Psoas muscle (tissue), 8 donors: ENCODE results near the gene ESR2. TPM values are rescaled to one million over a fixed set of nuclear protein-coding genes. Genes with fewer than 3 reads are reported as not detected.

Experiments
- ATAC-seq, 4 donors: fragments of 200-7000 bp; cut with Tn5 transposase; one replicate each; pipeline ENCODE4 v1.9.1; 2020; ENCODE audit warnings: moderate library complexity in 3 of 4, mild to moderate bottlenecking in 2 of 4
- DNase-seq, 2 donors: peaks; one replicate each; pipeline ENCODE4 v3.0.0-alpha.2; 2020
- H3K27ac ChIP-seq: fragments of 200-600 bp; one replicate; pipeline ENCODE4 v1.8.0; 2022
- H3K27me3 ChIP-seq, 3 donors: fragments of 200-600 bp in 1 of 3; one replicate each; pipeline versions ENCODE4 v1.6.1 to v1.8.0; 2013 to 2022; ENCODE audit warnings: low read length in 2 of 3, mild to moderate bottlenecking in 2 of 3, moderate library complexity in 1 of 3; ENCODE audit not compliant: insufficient read depth in 3 of 3
- H3K36me3 ChIP-seq, 2 donors: fragments of 200-600 bp in 1 of 2; one replicate each; pipeline versions ENCODE4 v1.6.1 to v1.8.0; 2013 to 2022; ENCODE audit warnings: low read depth in 1 of 2, mild to moderate bottlenecking in 1 of 2, moderate library complexity in 1 of 2; ENCODE audit not compliant: insufficient read depth in 1 of 2
- H3K4me1 ChIP-seq: fragments of 200-600 bp; one replicate; pipeline ENCODE4 v1.8.0; 2022
- H3K4me3 ChIP-seq: fragments of 200-600 bp; one replicate; pipeline ENCODE4 v1.8.0; 2022; ENCODE audit warnings: mild to moderate bottlenecking
- H3K9me3 ChIP-seq: fragments of 200-600 bp; one replicate; pipeline ENCODE4 v1.8.0; 2022
- CTCF ChIP-seq: fragments of 200-600 bp; IDR thresholded peaks from one replicate; pipeline ENCODE4 v1.8.0; 2022; ENCODE audit warnings: antibody characterized with exemption
- WGBS, 3 donors: extraction: QIAGEN DNeasy Blood & Tissue Kit; methylation state at CpG; one replicate each; pipeline versions ENCODE4 v1.1.6 to v1.1.7; 2013; 5-methylcytosine and 5-hydroxymethylcytosine counted together
- intact Hi-C, 2 donors: fragments of 100-400 bp; cut with DNase I; formaldehyde crosslinking; loops; one replicate each; pipeline versions ENCODE4 v1.11.0 to v1.14.2; 2022
- polyA plus RNA-seq, 3 donors: library from polyadenylated mRNA; stranded (reverse); fragments of 200-250 nt; gene quantifications; one replicate each; pipeline ENCODE4 v1.2.3, GENCODE V29; 2013
- total RNA-seq, 4 donors: library from RNA; stranded (reverse); fragmentation: NEBNext Ultra II Directional in 2 of 4; extraction: Animal tissue kit (Norgen Biotek cat#: 25700) in 2 of 4; gene quantifications; one replicate each; pipeline versions ENCODE4 v1.2.1 to v1.2.4, GENCODE V29; 2021 to 2023
- donor health status: healthy with polysubstance abuse.
- donor health status: DM: no; HTN: no; CAD: no; lungs with moderate emphysema.
- donor health status: Bipolar disorder and iron deficiency.
- donor health status: healthy.
- donor health status: DM: yes; HTN: yes; CAD: no.
- donor health status: DM: no; HTN: no; CAD: no.
- donor health status: DM: no; HTN: no; CAD: no.
- donor health status: DM: yes; HTN: yes; CAD: no.

ESR2 gene
- total and polyA plus RNA-seq, 7 donors, result 0.21 to 1.5 (median 0.77) TPM; not detected in 2

DNA sequence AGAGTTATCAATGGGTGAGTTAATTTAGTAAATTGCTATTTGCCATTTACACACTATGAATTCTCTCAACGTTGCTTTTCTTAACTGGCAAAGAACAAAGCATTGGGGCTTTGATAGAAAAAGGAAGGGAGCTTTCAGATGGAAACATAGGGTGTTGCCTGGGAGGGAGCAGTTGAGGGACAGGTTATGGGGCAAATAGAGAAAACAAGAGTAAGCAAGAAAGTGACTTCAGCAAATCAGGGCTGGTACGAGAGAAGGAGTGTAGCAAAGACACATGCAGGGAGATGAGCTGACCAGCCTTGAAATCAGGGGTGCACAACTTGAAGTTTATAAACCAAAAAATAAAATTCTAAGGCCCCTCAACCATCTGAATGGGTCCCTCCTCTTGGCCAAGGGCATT is 15.7 kb downstream of the ESR2 start:
- Histone ChIP-seq H3K4me3 (no peak overlapping the region), H3K27ac (no peak overlapping the region), H3K27me3 (no peaks in the 10 kb centered on the region), H3K4me1 (no peaks in the 10 kb centered on the region), H3K36me3 (no peaks in the 10 kb centered on the region), H3K9me3 (no peaks in the 10 kb centered on the region)
- DNase-seq (no peak), ATAC-seq (no peak)
- TF ChIP-seq CTCF, result no peak
- intact Hi-C loops, result no loop called here
- 55 to 65% (median 65%) methylated on average over 2 of the region's 2 CpGs for WGBS, 3 donors

GRCh38 chr14:64272019-64272418 is 22.2 kb downstream of the ESR2 start:
- intact Hi-C loops, result no loop called here
- DNase-seq, result no peak
- no peak for TF ChIP-seq CTCF
- Histone ChIP-seq H3K36me3 (no peaks in the 10 kb centered on the region), H3K4me1 (no peaks in the 10 kb centered on the region), H3K27me3 (no peaks in the 10 kb centered on the region), H3K27ac (no peak overlapping the region), H3K9me3 (no peaks in the 10 kb centered on the region), H3K4me3 (no peak overlapping the region)
- no peak for ATAC-seq

DNA sequence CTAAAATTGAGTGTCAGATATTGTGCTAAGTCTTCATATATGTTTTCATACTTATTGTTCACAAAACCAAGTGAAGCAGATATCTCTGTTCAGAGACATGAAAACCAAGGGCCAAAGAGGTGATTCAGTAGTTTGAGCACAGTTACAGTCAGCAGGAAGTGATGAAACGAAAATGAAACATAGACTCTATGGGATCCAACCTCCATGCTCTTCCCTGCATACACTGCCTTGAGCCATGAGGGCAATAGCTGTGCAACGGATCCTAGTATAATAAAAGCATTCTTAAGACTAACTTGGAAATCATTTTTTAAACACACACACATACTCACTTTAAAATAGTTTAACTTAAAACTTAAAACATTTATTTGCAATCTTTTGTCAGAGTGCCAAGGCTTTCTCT is 27.9 kb downstream of the ESR2 start:
- H3K27me3 ChIP-seq, result no peaks in the 10 kb centered on the region
- no peak for DNase-seq
- no peak overlapping the region for H3K4me3 ChIP-seq
- no peaks in the 10 kb centered on the region for H3K4me1 ChIP-seq
- no peak overlapping the region for H3K27ac ChIP-seq
- no peaks in the 10 kb centered on the region for H3K9me3 ChIP-seq
- TF ChIP-seq CTCF, result no peak
- intact Hi-C loops, result no loop called here
- ATAC-seq, result no peak
- H3K36me3 ChIP-seq, result no peaks in the 10 kb centered on the region
- 56 to 74% (median 62%) methylated on average over 2 of the region's 2 CpGs for WGBS, 3 donors

- TF ChIP-seq CTCF, result no peak
- WGBS, 3 donors, result 73 to 80% (median 78%) methylated on average over 1 of the region's 1 CpG
- DNase-seq (no peak), ATAC-seq (no peak)
- H3K4me1 ChIP-seq, result no peaks in the 10 kb centered on the region
- no peak overlapping the region for H3K4me3 ChIP-seq
- H3K9me3 ChIP-seq, result no peaks in the 10 kb centered on the region
- H3K27me3 ChIP-seq, result no peaks in the 10 kb centered on the region
- intact Hi-C loops, result no loop called here
- H3K27ac ChIP-seq, result no peak overlapping the region
- no peaks in the 10 kb centered on the region for H3K36me3 ChIP-seq
Observed at GRCh38 chr14:64265222-64265621, 28.9 kb downstream of the ESR2 start.

- no peaks in the 10 kb centered on the region for H3K4me1 ChIP-seq
- H3K4me3 ChIP-seq, result no peak overlapping the region
- H3K27ac ChIP-seq, result no peak overlapping the region
- no peaks in the 10 kb centered on the region for H3K36me3 ChIP-seq
- WGBS, 3 donors, result 87 to 91% (median 89%) methylated on average over 21 of the region's 21 CpGs
- no peaks in the 10 kb centered on the region for H3K9me3 ChIP-seq
- TF ChIP-seq CTCF, result no peak
- no peak for DNase-seq
- intact Hi-C loops, result no loop called here
- no peaks in the 10 kb centered on the region for H3K27me3 ChIP-seq
- no peak for ATAC-seq
Observed at GRCh38 chr14:64260418-64260817, 33.8 kb downstream of the ESR2 start.
